Limb (tissue), 2 donors: ENCODE results near the gene KRTCAP3.
"Not testable (repeated sequence)": the region's sequence is repeated elsewhere in the genome, so short reads cannot be mapped to it uniquely, and the experiment has no call there.

Experiments
- DNase-seq, 2 donors: peaks; one replicate each; pipeline ENCODE4 v3.0.0-alpha.2; 2016; ENCODE audit errors: extremely low spot score in 2 of 2

The KRTCAP3 gene

GRCh38 chr2:27441958-27442919 lies at the start of gene KRTCAP3:
Gene KRTCAP3 (plus strand): TSS chr2:27442381. CDS start chr2:27442413, 32 bp downstream.
- DNase-seq, result peak; percentile 9 to 69

GRCh38 chr2:27393225-27393624 lies 49.0 kb upstream of the KRTCAP3 start:
- no peak for DNase-seq

- no peak for DNase-seq
These were observed 43.2 kb upstream of the KRTCAP3 start for GRCh38 chr2:27398962-27399361.

GRCh38 chr2:27400348-27401135 lies 41.6 kb upstream of the KRTCAP3 start:
- DNase-seq, result no peak

- peak; percentile 37 to 48 for DNase-seq
These were observed 34.2 kb upstream of the KRTCAP3 start for GRCh38 chr2:27407798-27408491.

GRCh38 chr2:27408601-27409320 lies 33.4 kb upstream of the KRTCAP3 start:
- no peak for DNase-seq

- peak; percentile 93 to 97 for DNase-seq
These were observed 32.7 kb upstream of the KRTCAP3 start, which contains the start of gene PPM1G for GRCh38 chr2:27409321-27410073. Gene PPM1G (minus strand): TSS chr2:27409591. CDS start chr2:27409422, 169 bp downstream.

- DNase-seq, result no peak
These were observed 29.6 kb upstream of the KRTCAP3 start for GRCh38 chr2:27412419-27413152.

GRCh38 chr2:27416151-27416550 lies 26.0 kb upstream of the KRTCAP3 start:
- DNase-seq, result no peak

- DNase-seq, result no peak
These were observed 21.2 kb upstream of the KRTCAP3 start for GRCh38 chr2:27420996-27421395.

- no peak for DNase-seq
These were observed 20.4 kb upstream of the KRTCAP3 start for GRCh38 chr2:27421660-27422250.

- no peak for DNase-seq
These were observed 19.2 kb upstream of the KRTCAP3 start for GRCh38 chr2:27422958-27423357.

- not testable (repeated sequence) for DNase-seq
These were observed 17.1 kb upstream of the KRTCAP3 start for GRCh38 chr2:27425039-27425438.

- no peak for DNase-seq
These were observed 14.3 kb upstream of the KRTCAP3 start for GRCh38 chr2:27427863-27428212.

- peak; percentile 92 to 96 for DNase-seq
These were observed 13.8 kb upstream of the KRTCAP3 start, which contains the start of gene NRBP1 for GRCh38 chr2:27428213-27428977. Gene NRBP1 (plus strand): TSS chr2:27428631. CDS start chr2:27433274, 4,643 bp downstream.

- peak; percentile 83 to 88 for DNase-seq
These were observed 13.1 kb upstream of the KRTCAP3 start for GRCh38 chr2:27428978-27429541.

GRCh38 chr2:27431395-27431794 lies 10.8 kb upstream of the KRTCAP3 start:
- no peak for DNase-seq

- no peak for DNase-seq
These were observed 6.6 kb upstream of the KRTCAP3 start for GRCh38 chr2:27435628-27436027.
